ENCODE results near the gene TEX35. TPM values are rescaled to one million over a fixed set of nuclear protein-coding genes. Genes with fewer than 3 reads are reported as not detected.
A peak's percentile ranks its signal among the peaks of the same experiment; 100 is the strongest.

Gene TEX35
- total and polyA plus RNA-seq, 10 of the 15 experiments (the other 5 are each of a cell fraction or from before 2014, with no cell fraction given), result not detected

- TF ChIP-seq CTCF (IDR thresholded peaks at IDR 0.05 in 2 of 3, conservative IDR thresholded peaks at IDR 0.05 in 1 of 3; ENCODE audit: control insufficient read depth in 2 of 3, extremely low read depth in 1 of 3, insufficient read depth in 1 of 3, low read depth in 3 of 3, low read length in 3 of 3) (no peak), NFYA (IDR thresholded peaks at IDR 0.05; ENCODE audit: borderline replicate concordance, low read depth, low read length) (no peak), NR2F1 (conservative IDR thresholded peaks at IDR 0.05) (no peak), ZBTB40 (IDR thresholded peaks at IDR 0.05; ENCODE audit: borderline replicate concordance) (no peak)
These were observed 2.8 kb upstream of the TEX35 start (continued) for GRCh38 chr1:178510155-178510554.

- TF ChIP-seq SKIL (IDR thresholded peaks at IDR 0.05; ENCODE audit: low read depth, poor library complexity, severe bottlenecking) (no peak), NFXL1 (IDR thresholded peaks at IDR 0.05; ENCODE audit: borderline replicate concordance) (peak; percentile 54; the same call in 1 of the 2 replicates)
- ChIA-PET RAD21 (ENCODE audit: unreplicated experiment) (no interaction called here), POLR2A (no interaction called here), CTCF (interaction anchor here (1.0 to 1.5 kb wide), 2 partner anchors 12 to 216 kb away, joined by 3 to 5 read pairs; no protein-coding TSS in a partner anchor), SMC1A (ENCODE audit: uncharacterized antibody, unreplicated experiment) (no interaction called here)
- Histone ChIP-seq H3K79me2 (ENCODE audit: control insufficient read depth, insufficient read depth, low read length) (no peaks in the 10 kb centered on the region), H3K9ac (ENCODE audit: control insufficient read depth, insufficient read depth, low read length) (no peak overlapping the region), H3K4me3 (no peak overlapping the region), H3K4me1 (ENCODE audit: control insufficient read depth, insufficient read depth, low read length) (no peaks in the 10 kb centered on the region), H3K27ac (ENCODE audit: control insufficient read depth, insufficient read depth) (no peak overlapping the region), H3K27me3 (replicated peaks in 1 of 2; ENCODE audit: control insufficient read depth in 2 of 2, insufficient read depth in 2 of 2, low read length in 1 of 2) (peaks cover 0 to 2% of the 10 kb centered on the region in 2 experiments; a peak in 1 of 4 replicates), H2AFZ (ENCODE audit: control insufficient read depth, low read depth, low read length) (no peak overlapping the region), H3K4me2 (ENCODE audit: control insufficient read depth, insufficient read depth) (no peak overlapping the region), H3K36me3 (ENCODE audit: control insufficient read depth in 2 of 2, insufficient read depth in 2 of 2, low read length in 1 of 2) (no peaks in the 10 kb centered on the region), H3K9me3 (replicated peaks; ENCODE audit: control insufficient read depth, insufficient read depth, low read length) (no peaks in the 10 kb centered on the region), H4K20me1 (ENCODE audit: control insufficient read depth, insufficient read depth) (no peaks in the 10 kb centered on the region)
- no TSS peak for BruUV-seq (replicated peaks)
- no peak for DNase-seq (ENCODE audit: low read depth, low spot score)
- WGBS (ENCODE audit: insufficient coverage, insufficient replicate concordance, low lambda C conversion rate, missing lambda C conversion rate), result 44% methylated on average over 14 of the region's 14 CpGs
- no peak for FAIRE-seq
- no peak for ATAC-seq
- in situ Hi-C loops (cut with MboI), result no loop called here
- intact Hi-C loops (cut with micrococcal nuclease; ENCODE audit: unreplicated experiment), result no loop called here
These were observed 522 bp downstream of the TEX35 start for GRCh38 chr1:178513278-178513983.

Measured in GM12878 (cell line).